Small intestine (tissue), 7 donors: ENCODE results near the gene NMNAT3. TPM values are rescaled to one million over a fixed set of nuclear protein-coding genes. Genes with fewer than 3 reads are reported as not detected.
"Not testable (repeated sequence)": the region's sequence is repeated elsewhere in the genome, so short reads cannot be mapped to it uniquely, and the experiment has no call there.

Experiments used
- DNase-seq, 2 donors: peaks; one replicate each; pipeline versions ENCODE4 v3.0.0 to v3.0.0-alpha.2; 2013
- FAIRE-seq: peaks from 2 replicates; lab custom pipeline; 2012; peaks lifted over from hg19 to GRCh38; lab: Jason Lieb, UNC
- H3K27ac ChIP-seq, 3 donors: one replicate each; pipeline ENCODE4 v1.5.1; 2013; ENCODE audit warnings: low read length in 2 of 3, mild to moderate bottlenecking in 2 of 3, control low read depth in 1 of 3, inconsistent platforms in 1 of 3, low read depth in 1 of 3, moderate library complexity in 1 of 3
- H3K27me3 ChIP-seq, 3 donors: one replicate each; pipeline ENCODE4 v1.6.1; 2013; ENCODE audit warnings: low read length in 3 of 3, inconsistent platforms in 1 of 3; ENCODE audit not compliant: control insufficient read depth in 3 of 3, insufficient read depth in 3 of 3
- H3K36me3 ChIP-seq, 3 donors: one replicate each; pipeline ENCODE4 v1.6.1; 2013; ENCODE audit warnings: low read length in 3 of 3, inconsistent platforms in 1 of 3, low read depth in 1 of 3, mild to moderate bottlenecking in 1 of 3, moderate library complexity in 1 of 3; ENCODE audit not compliant: control insufficient read depth in 3 of 3, insufficient read depth in 2 of 3
- H3K4me1 ChIP-seq, 3 donors: one replicate each; pipeline ENCODE4 v1.6.1; 2013; ENCODE audit warnings: low read length in 2 of 3, inconsistent platforms in 1 of 3, low read depth in 1 of 3, mild to moderate bottlenecking in 1 of 3, moderate library complexity in 1 of 3; ENCODE audit not compliant: control insufficient read depth in 3 of 3, insufficient read depth in 2 of 3
- H3K4me3 ChIP-seq, 3 donors: one replicate each; pipeline ENCODE4 v1.5.1; 2013; ENCODE audit warnings: low read length in 3 of 3, control low read depth in 1 of 3, inconsistent platforms in 1 of 3, low read depth in 1 of 3, mild to moderate bottlenecking in 1 of 3, moderate library complexity in 1 of 3
- H3K9me3 ChIP-seq, 2 donors: one replicate each; pipeline ENCODE4 v1.6.1; 2013; ENCODE audit warnings: low read depth in 1 of 2, low read length in 1 of 2; ENCODE audit not compliant: control insufficient read depth in 2 of 2, insufficient read depth in 1 of 2
- WGBS, 3 donors: extraction: QIAGEN DNeasy Blood & Tissue Kit; methylation state at CpG; one replicate each; pipeline ENCODE4 v1.1.7; 2013; 5-methylcytosine and 5-hydroxymethylcytosine counted together
- polyA plus RNA-seq, 4 donors: library from polyadenylated mRNA; stranded (reverse) in 3 of 4; unstranded in 1 of 4; fragments of 200-250 nt in 3 of 4; fragments of 120-200 nt in 1 of 4; gene quantifications; one replicate each; pipeline versions ENCODE4 v1.2.1 to v1.2.3, GENCODE V29; 2013
- donor health status: healthy with polysubstance abuse.
- donor health status: control.
- donor health status: control.
- donor health status: Bipolar disorder and iron deficiency.
- donor health status: healthy.

The NMNAT3 gene
- polyA plus RNA-seq, 4 donors = 2.5 to 16.3 (median 7.5) TPM

GRCh38 chr3:139602003-139602402 is 75.8 kb downstream of the NMNAT3 start:
- no peaks in the 10 kb centered on the region for H3K27me3 ChIP-seq
- DNase-seq (no peak), FAIRE-seq (no peak)
- H3K27ac ChIP-seq = no peak overlapping the region
- H3K9me3 ChIP-seq = no peaks in the 10 kb centered on the region
- H3K4me3 ChIP-seq = no peak overlapping the region
- WGBS, 3 donors = 93 to 100% (median 94%) methylated on average over 1 of the region's 1 CpG
- H3K36me3 ChIP-seq = no peaks in the 10 kb centered on the region
- no peaks in the 10 kb centered on the region for H3K4me1 ChIP-seq

- Histone ChIP-seq H3K27ac (no peak overlapping the region), H3K36me3 (no peaks in the 10 kb centered on the region), H3K27me3 (no peaks in the 10 kb centered on the region), H3K4me1 (no peaks in the 10 kb centered on the region), H3K9me3 (no peaks in the 10 kb centered on the region), H3K4me3 (no peak overlapping the region)
- no peak for DNase-seq
- WGBS, 3 donors = 75 to 82% (median 81%) methylated on average over 5 of the region's 5 CpGs
- FAIRE-seq = no peak
These were observed 76.4 kb downstream of the NMNAT3 start for GRCh38 chr3:139601191-139601961.

DNA sequence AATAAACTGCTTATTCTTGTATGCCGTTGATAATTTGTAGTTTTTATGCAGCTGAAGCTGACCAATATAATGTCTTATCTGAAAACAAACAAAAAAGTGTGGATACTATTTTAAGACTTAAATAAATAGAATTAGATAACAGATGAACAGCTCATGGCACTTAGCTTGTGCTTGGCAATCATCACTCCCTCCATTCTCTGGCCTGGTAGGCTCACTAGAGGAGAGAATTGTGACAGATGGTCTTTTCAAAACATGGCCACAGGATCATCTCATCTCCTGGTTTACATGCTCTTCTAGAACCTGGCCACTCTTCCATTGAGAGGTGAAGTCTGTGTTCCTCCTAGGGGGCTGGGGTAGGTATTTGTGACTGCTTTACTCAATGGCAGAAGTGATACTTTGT is 79.8 kb downstream of the NMNAT3 start:
- H3K36me3 ChIP-seq = no peaks in the 10 kb centered on the region
- H3K27me3 ChIP-seq = no peaks in the 10 kb centered on the region
- FAIRE-seq = no peak
- H3K4me1 ChIP-seq = no peaks in the 10 kb centered on the region
- H3K27ac ChIP-seq = no peak overlapping the region
- 11 to 41% (median 33%) methylated on average over 1 of the region's 1 CpG for WGBS, 3 donors
- H3K9me3 ChIP-seq = peaks cover 0 to 2% of the 10 kb centered on the region in 2 donors
- peak; percentile 3 to 6 for DNase-seq
- no peak overlapping the region for H3K4me3 ChIP-seq

- not testable (repeated sequence) for H3K4me1 ChIP-seq, H3K27ac ChIP-seq, DNase-seq, H3K27me3 ChIP-seq, H3K9me3 ChIP-seq, H3K36me3 ChIP-seq, H3K4me3 ChIP-seq, FAIRE-seq
- 82 to 91% (median 89%) methylated on average over 7 to 19 of the region's 22 CpGs for WGBS, 3 donors
These were observed 86.6 kb downstream of the NMNAT3 start for GRCh38 chr3:139591186-139591585.

GRCh38 chr3:139588450-139588849 is 89.3 kb downstream of the NMNAT3 start:
- FAIRE-seq (no peak), DNase-seq (peak; percentile 31 to 41)
- Histone ChIP-seq H3K9me3 (no peaks in the 10 kb centered on the region), H3K4me3 (no peak overlapping the region), H3K4me1 (peaks cover 0 to 4% (median 2%) of the 10 kb centered on the region in 3 donors), H3K27me3 (no peaks in the 10 kb centered on the region), H3K27ac (no peak overlapping the region), H3K36me3 (no peaks in the 10 kb centered on the region)
- WGBS, 3 donors = 76 to 87% (median 80%) methylated on average over 4 of the region's 4 CpGs

DNA sequence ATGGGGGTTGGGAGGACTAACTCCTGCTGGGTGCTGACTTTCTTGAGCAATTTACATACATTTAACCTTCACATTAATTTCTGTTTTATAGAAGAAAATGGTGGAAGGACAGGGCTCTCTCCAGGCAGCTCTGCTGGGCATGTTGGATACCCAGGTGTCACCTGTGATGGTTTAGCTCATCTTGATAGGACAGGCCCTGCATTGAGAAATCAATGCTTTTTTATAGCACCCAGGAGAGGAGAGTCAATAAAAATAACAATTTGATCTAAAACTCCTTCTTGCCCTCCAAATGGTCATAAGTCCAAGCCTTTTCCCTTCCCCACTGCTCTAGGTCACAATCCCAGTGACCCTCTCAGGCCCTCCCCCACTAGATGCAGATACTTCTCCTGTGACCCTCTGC is 90.0 kb downstream of the NMNAT3 start:
- H3K4me1 ChIP-seq = peaks cover 0 to 4% (median 2%) of the 10 kb centered on the region in 3 donors
- FAIRE-seq = no peak
- no peak overlapping the region for H3K27ac ChIP-seq
- no peak for DNase-seq
- no peak overlapping the region for H3K4me3 ChIP-seq
- H3K27me3 ChIP-seq = no peaks in the 10 kb centered on the region
- H3K36me3 ChIP-seq = no peaks in the 10 kb centered on the region
- H3K9me3 ChIP-seq = no peaks in the 10 kb centered on the region

DNA sequence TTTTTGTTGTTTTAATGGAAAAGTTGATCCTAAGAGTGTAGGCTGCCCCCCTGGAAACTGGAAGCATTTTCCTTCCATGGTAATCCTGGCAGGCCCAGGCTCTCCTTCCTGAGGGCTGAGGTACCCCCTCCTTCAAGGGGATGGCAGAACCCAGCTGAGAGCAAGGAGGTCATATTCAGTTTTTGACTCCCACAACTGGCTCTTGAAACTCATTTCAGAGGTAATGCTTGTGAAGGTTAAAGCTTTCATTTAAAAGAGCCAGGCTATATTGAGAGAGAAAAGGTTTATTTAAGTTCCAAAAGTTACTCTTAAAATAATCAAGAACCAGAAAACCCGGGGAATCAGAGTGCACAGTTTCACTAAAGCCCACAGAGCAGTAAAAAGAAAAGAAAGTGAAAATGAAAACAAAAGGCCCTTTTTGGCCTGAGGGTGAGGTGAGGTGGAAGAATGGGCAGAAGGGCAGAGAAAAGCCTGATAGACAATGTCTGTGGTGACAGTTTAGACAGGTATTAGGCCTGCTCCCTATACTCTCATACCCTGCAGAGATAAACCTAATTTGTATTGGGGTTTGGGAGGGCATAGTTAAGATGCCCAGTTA is 91.3 kb downstream of the NMNAT3 start:
- DNase-seq (no peak), FAIRE-seq (no peak)
- Histone ChIP-seq H3K27ac (no peak overlapping the region), H3K27me3 (no peaks in the 10 kb centered on the region), H3K4me1 (peaks cover 0 to 4% (median 2%) of the 10 kb centered on the region in 3 donors), H3K9me3 (no peaks in the 10 kb centered on the region), H3K36me3 (no peaks in the 10 kb centered on the region), H3K4me3 (no peak overlapping the region)
- WGBS, 3 donors = 9 to 26% (median 22%) methylated on average over 1 of the region's 1 CpG

DNA sequence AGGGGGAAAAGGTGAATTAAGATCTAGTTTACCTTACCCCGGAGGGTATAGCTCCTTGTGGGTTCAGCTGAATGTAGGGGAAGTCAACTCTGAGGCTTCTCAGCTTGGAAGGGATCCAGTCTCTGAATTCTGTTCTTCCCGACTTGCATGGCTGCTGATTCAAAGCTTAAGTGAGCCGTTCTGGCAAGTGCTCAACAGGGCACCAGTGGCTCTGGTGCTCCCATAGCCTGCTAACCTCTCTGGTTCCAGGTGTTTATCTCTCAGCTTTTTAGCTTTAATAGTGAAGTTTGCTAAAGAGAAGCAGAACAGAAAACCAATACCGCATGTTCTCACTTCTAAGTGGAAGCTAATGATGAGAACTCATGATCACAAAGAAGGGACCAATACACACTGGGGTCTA is 92.0 kb downstream of the NMNAT3 start:
- no peak for FAIRE-seq
- H3K9me3 ChIP-seq = no peaks in the 10 kb centered on the region
- H3K4me3 ChIP-seq = no peak overlapping the region
- WGBS, 3 donors = 72 to 75% (median 73%) methylated on average over 4 of the region's 4 CpGs
- peaks cover 0 to 4% (median 2%) of the 10 kb centered on the region in 3 donors for H3K4me1 ChIP-seq
- H3K27me3 ChIP-seq = no peaks in the 10 kb centered on the region
- DNase-seq = no peak
- H3K36me3 ChIP-seq = no peaks in the 10 kb centered on the region
- H3K27ac ChIP-seq = no peak overlapping the region
